ENCODE results near the gene MEF2D.

The MEF2D gene

DNA sequence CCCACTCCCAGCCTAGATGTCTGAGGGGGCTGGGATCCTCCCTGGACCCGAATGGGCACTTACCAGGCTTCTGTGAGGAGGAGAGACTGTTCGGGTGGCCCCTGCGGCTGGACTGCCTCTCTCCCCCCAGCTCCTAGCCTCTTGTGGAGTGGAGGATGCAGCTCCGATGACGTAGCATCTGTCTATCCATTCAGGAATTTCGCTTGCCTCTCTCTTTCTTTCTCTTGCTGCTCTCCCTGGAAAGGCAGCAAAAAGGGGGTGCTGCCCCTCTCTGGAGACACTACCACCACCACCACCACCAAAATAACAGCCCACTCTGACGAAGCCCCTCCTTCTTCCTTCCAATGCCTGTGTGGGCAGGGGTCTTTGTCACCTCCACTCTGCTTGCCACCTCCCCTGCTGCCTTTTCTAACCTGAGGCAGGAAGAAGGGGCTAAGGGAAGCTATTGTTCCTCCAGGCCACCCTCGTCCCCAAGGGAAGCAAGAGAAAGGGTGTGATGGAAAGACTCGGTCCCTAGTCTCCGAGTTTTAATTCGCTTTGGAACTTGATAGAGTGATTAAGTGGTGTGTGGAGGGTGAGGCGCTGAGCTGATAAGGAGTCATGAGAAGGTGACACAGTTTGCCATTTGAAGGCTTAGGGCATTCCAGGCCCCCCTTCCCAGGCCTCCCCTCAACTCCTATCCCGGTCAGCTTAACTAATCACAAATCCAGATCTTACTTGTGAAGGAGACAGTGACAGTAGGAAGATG is 71.1 kb downstream of the MEF2D start:
- no peak for FAIRE-seq

DNA sequence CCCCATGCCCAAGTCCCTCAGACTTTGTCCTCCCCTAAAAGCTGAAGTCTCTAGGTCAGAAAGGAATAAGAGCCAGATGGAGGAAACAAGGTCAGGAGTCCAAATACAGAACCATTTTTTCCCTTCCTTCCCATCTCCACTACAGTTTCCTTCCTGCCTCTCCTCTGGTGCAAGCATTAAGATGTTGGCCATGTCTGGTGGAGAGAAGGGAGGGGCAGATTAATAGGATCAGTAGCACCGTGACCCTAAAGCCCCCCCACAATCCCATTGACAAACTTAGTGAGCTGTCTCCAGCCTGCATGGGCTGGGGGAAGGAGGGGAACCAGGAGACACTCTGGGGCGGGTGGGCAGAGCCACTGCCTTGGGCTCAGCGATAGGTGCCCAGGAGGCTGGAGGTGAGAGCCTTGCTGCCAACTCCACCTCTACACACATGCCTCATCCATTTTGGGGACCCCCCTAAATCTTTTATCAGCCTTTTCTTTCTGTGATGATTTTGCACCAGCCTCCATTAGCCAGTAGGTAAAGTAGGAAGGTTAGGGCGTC is 71.8 kb downstream of the MEF2D start:
- FAIRE-seq, result no peak
- no peak for DNase-seq (ENCODE audit: low spot score)

More for the DNA sequence above, 71.1 kb downstream of the MEF2D start:
- no peak for DNase-seq (ENCODE audit: low spot score)

DNA sequence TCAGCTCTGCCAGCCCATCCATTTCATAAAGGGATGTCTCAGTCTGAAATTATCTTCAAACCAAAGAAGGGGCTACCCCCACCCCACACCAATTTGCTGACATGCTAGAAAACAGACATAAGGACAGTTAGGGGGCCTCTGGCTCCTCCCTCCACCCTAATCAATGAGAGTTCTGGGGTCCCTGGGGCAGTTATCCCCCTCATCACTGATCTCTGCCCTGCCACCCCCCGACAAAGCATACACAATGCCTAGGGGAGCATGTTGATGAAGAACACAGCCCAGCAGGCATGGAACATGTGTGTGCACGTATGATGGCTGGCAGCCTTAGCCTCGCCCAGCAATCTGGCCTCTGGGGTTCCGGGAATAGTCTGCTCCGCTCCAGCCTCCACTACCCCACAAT is 72.6 kb downstream of the MEF2D start:
- DNase-seq (ENCODE audit: low spot score), result no peak

DNA sequence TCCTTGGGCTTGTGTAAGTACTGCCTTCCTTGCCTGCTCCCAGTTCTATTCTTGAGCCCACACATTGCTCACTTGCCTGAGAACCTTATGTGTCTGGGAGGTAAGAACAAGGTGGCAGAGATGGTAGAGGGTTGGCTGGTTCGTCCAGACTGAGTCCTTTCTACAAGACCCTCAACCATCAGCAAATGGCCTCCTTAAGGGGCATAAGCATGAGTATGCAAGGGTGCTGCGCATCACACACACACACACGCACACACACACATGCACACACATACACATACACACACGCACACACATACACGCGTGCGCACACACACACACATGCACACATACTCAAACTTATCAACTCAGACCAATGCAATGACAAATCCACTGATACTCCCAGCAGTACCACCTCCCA is 74.6 kb downstream of the MEF2D start:
- DNase-seq (ENCODE audit: low spot score) (no peak), FAIRE-seq (no peak)

More for the DNA sequence above, 72.6 kb downstream of the MEF2D start:
- no peak for FAIRE-seq

DNA sequence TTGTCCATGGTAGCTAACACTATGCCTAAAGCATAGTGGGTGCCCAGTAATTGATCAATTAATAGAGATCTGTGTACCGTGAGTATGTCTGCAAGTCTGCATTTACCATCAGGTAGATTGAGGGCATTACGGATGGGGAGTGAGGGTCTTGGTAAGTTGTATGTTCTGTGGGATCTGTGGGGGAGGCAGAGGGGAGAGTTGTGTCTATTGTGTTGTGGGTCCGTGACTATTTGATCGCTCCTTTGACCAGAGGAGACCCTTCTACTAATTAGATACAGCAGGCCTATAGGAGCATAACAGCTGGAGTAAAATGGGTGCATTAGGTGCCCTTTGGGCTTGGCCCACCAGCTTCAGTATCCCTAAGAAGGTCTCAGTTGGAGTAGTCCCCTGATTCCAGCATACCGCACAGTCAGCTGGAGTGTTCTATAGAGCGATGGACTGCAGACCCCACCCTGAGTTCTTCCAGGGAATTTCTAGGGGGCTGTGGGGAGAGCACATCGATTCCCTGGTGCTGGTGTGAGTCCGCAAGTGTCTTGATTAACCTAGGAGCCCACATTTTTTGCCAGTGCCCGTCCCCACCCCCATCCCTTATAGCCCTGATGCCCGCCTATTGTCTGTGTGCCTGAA is 75.7 kb downstream of the MEF2D start:
- DNase-seq (ENCODE audit: low spot score), result no peak
- no peak for FAIRE-seq

DNA sequence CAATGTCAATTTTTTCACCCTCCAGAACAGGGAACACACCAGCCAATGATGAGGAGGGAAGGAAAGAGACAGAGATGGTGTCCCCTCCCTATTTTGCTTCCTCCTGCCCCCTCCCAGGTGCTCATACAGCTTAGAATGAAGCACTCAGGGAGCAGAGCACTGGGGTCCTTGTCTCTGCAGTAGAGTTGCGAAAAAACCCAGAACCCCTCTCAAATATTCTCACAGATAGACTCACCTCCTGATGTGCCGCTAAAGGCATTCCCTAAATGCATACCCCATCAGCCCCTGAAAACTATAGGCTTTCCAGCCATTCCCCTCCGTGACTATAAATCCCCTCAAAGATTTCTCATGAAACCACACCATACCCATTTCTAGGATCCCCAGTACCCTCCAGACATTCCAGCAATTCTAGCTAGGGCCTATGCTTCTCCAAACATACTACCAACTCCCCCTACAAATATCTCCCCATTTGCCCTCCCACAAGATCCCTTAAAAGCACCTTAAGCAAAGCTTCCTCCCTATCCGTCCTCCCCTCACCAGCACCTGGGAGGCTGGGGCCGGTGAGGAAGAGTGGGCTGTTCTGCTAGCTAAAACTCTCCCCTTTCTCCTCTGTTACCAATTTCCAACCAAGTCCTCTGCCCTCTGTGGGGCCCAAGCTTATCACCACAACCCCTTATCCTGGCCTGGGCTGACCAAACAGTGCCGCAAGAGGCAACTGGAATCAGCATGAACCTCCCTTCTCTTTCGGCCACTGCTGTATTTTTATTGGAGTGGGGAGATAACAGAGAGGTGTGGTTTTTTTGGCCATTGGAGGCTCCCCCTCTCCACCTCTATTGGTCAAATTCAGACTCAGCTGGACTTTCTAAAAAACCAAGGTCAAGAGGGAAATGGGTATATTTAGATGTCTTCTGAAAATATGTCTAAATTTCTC is 76.9 kb downstream of the MEF2D start:
- DNase-seq (ENCODE audit: low spot score) (no peak), FAIRE-seq (no peak)

DNA sequence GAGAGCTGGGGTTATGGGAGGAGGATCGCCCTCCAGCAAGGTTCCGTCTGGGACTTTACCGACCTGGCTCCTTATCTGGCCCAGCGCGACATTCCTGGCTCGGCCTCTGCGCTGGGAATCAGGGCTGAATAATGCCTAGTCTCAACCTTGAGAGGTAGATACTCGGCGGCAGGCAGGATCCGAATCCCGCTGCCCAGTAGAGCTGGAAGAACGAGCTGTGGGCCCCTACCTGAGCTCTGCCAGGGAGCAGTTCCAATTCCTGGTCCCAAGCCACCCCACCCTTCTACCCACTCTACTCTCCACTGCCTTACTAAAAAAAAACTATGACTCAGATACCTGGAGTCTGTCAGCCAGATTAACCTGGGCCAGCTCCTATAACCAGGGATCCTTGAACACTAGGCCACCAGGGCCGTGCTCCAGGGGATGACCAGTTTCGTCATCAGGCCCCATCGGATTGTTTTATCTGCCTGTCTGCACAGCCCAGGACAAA is 77.9 kb downstream of the MEF2D start:
- no peak for DNase-seq (ENCODE audit: low spot score)
- no peak for FAIRE-seq

DNA sequence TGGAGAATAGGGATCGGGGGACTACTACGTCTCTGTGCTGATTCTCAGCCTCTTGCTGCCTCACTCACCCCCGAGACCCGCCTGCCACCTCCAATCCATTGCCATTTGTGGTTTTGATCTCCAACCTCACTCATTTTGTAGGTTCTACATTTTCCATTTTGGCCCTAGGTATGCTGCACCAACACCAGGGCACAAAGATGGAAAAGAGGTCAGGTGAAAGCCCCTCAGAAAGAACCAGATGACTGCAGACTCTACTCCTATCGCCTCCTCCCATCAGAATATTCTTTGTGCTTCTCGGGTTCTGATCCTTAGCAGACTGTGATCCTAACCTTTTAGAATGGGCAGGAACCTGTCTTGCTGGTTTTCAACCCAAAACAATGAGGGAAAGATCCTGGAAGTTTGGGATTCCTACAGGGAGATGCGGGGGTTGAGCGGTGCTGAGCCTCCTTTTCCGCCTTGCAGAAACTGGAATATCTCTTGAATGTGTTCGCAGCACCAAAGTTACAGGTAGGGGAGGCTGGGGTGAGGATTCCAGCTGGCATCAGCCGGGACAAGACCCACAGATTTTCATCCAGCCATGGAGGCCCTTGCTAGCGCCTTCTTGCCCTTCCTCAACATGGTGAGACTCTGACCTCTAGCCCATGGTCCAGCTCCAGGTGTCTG is 78.5 kb downstream of the MEF2D start:
- FAIRE-seq, result no peak
- no peak for DNase-seq (ENCODE audit: low spot score)

DNA sequence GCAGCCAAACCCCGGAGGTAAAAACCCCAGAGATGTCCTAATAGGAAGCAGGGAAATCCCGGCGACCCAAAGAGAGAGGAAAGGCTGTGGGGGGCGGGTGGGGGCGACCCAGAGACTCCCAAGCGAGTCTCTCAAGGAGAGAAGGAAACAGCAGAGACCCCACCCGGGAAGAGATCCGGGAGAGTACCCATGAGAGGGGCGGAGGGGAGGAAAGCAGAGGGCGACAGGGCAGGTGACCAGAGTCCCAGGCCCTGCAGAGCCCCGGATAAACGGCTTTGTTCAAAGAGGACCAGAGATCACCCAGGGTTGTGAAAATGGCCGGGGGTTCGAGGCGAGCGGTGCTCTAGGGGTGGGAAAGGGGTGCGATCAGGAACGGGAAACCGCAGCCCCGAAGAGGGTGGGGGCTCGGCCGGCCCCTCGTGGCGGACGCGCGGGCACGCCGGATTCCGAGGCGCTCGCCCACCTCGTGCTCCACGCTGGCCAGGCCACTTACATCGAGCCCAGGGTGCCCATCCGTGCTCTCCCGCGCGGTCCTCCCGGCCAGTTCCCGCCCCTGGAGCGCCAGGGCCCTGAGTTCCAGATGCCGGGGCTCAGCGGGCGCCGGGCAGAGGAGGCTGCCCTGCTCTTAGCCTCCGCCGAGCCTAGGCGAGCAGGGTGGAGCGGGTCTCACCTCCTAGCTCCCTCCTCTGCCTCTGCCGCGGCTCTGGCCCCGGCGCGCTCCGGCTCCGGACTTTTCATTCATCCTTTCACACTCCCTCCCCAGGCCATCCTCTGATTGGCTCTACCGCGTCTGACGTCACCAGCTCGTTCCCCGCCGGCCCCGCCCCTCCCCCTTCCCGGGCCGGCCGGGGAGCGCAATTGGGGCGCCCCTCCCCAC is 79.3 kb downstream of the MEF2D start:
- no peak for FAIRE-seq
- no peak for DNase-seq (ENCODE audit: low spot score)

DNA sequence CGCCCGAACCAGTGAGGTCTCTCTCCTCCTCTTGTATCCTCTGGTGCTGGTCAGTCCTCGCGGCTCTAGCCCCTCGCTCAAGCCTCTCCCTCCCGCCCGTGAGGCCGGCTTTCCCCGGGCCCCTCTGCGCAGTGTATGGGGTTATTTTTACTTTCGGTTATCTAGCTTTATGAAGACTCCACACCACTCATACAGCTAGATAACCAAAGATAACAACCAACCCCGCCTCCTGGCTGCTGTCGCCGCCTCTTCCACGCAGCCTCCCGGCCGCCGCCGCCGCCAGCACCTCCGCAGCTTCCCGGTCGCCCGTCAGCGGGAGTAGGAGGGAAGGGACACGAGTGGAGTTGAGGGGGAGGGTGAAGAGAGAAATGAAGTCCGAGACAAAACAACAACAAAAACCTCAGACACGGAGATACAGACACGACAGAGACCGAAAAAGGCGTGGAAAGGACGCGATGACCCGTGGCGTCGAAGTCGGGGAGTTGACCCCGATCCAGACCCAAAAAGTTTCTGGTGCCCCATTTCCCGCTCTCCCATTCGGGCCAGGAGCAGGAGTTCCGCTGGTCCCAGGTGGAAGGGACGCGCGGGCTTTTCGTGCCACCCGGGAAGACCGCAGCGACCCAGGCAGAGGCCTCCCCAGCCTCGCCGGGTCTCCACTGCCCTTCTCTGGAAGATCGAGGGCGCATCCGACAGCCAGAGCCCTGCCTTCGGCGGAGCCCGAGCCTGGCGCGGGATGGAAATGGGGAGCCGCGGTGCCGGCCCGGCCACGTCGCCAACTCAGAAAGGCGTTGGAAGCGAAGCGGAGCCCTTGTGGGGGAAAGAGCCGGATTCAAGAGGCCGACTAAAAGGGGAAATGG is 80.1 kb downstream of the MEF2D start:
- DNase-seq (ENCODE audit: low spot score) (no peak), FAIRE-seq (no peak)

DNA sequence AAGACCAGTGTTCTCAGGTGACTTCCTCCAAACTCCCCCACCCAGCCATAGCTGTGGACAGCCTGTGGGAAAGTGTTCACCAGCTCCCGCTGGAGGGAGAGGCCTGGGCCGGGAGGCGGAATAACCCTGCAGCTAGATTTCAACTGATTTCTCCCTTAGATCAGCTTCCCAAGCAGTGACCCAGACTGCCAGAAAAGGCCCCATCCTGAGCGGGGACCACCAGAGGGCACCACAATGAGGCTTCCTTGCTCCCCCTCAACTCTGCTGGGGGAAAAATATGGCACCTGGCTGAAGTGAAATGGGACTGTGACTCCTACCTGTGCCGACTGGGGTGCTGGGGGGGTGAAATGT is 80.7 kb downstream of the MEF2D start:
- no peak for DNase-seq (ENCODE audit: low spot score)
- FAIRE-seq, result no peak

DNA sequence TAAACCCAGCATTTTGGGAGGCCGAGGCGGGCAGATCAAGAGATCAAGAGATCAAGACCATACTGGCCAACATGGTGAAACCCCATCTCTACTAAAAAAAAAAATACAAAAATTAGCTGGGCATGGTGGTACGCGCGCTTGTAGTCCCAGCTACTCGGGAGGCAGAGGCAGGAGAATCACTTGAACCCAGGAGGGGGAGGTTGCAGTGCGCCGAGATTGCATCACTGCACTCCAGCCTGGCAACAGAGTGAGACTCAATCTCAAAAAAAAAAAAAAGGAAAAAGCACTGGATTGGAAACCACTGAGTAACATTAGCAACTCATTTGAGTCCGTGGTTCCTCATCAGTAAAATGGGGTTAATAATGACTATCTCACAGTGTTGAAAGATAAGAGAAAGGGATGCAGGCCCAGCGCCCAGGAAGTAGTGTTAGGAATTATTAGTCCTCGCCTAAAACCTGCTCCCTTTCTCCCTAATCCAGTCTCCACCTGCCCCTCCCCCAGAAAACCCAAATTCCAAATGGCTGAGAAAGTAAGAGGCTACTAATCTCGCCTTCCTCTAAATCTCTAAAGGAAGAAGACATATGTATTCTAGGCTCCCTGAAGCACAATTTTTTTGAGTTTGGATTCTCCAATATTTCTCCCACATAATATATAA is 82.0 kb downstream of the MEF2D start:
- no peak for DNase-seq (ENCODE audit: low spot score)
- no peak for FAIRE-seq

DNA sequence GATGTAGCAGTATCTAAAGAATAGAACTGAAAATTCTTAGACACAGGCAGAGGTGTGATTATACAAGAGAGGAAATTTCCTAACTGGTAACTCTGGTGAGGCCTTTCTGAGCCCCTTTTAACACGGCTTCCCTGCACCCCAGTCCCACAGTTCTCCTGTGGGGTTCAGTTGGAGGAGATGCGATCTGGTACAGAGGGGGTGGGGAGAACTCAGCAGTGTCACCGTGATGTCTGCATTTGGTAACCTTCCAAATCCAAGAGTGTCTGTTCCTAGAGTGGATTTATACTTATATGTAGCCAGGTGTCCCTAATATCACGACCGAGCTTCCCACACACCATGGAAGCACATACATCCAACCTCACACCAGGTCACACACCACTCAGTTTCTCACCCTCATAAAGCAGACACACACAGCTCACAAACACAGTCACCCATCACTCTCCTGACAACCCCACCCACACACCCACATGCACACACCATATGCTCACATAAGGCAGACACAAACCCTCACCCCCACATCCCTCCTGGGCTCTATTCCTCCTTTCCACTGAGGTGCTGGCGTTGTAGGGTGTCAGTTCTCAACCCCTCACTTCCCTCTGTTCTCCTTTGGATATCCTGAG is 83.1 kb downstream of the MEF2D start:
- DNase-seq (ENCODE audit: low spot score), result no peak
- FAIRE-seq, result no peak

DNA sequence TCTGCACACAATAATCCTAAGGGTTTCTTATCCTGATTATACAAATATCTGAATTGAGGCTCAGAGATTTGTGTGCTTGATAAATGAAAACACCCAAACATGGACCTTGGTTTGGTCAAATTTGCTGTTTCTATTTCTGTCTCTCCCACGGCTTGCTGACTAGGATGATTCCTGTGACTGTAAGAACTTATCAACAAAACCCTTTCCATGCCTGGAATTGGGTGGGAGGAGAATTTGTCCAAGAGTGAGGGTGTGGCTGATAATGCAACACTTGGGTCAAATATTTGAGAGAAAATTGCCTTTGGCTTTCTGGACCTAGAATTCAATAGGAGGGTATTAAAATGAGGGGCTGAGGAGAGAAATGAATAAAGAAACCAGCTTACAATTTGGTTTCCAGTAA is 83.6 kb downstream of the MEF2D start:
- DNase-seq (ENCODE audit: low spot score), result no peak
- no peak for FAIRE-seq

DNA sequence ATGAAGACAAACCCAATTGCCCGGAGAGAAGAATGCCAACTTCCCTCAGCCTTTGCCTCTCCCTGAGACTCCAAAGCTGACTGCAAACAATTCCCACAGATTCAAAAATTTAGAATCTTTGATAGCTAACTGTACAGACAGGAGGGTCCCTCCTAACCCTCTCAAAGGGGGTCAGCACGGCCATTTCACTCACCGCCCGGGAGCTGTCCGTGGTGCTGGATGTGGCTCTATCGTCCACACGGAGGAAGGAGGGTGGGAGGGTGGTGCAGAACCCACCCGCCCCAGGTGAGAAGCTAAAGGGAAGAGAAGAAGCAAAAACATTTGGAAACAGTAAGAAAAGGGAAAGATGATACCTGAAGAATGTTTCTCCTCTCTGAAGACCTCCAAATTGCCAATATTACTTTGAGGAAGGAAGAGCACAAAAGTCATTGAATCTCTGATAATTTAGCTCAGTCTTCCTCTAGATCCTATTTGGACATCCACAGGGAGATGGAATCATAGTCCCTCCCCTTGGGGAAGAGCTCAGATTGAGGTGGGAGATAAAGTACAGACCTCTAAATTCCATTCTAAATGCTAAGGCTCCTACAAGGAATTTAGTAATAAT is 86.0 kb downstream of the MEF2D start:
- DNase-seq (ENCODE audit: low spot score) (no peak), FAIRE-seq (no peak)
